Measurements from ENCODE around the gene PAX5.

Gene PAX5

GRCh38 chr9:36847781-36848673, 186.0 kb downstream of the PAX5 start:
- no peak for DNase-seq

- DNase-seq: no peak
Measured at GRCh38 chr9:36846621-36847020, 187.4 kb downstream of the PAX5 start.

GRCh38 chr9:36845844-36846243, 188.2 kb downstream of the PAX5 start:
- no peak for DNase-seq

GRCh38 chr9:36844961-36845360, 189.1 kb downstream of the PAX5 start:
- DNase-seq: no peak

GRCh38 chr9:36843964-36844363, 190.1 kb downstream of the PAX5 start:
- no peak for DNase-seq

- DNase-seq: no peak
Measured at GRCh38 chr9:36842560-36843530, 191.2 kb downstream of the PAX5 start.

GRCh38 chr9:36840898-36841536, 193.1 kb downstream of the PAX5 start:
- DNase-seq: no peak

- no peak for DNase-seq
Measured at GRCh38 chr9:36839131-36839885, 194.8 kb downstream of the PAX5 start.

GRCh38 chr9:36837431-36838405, 196.3 kb downstream of the PAX5 start:
- DNase-seq: no peak

GRCh38 chr9:36836486-36836885, 197.6 kb downstream of the PAX5 start:
- DNase-seq: no peak

- no peak for DNase-seq
Measured at GRCh38 chr9:36835271-36835996, 198.6 kb downstream of the PAX5 start.

- no peak for DNase-seq
Measured at GRCh38 chr9:36834736-36835135, 199.3 kb downstream of the PAX5 start.

GRCh38 chr9:36833954-36834353, 200.1 kb downstream of the PAX5 start:
- no peak for DNase-seq

- DNase-seq: no peak
Measured at GRCh38 chr9:36832164-36832795, 201.8 kb downstream of the PAX5 start.

GRCh38 chr9:36831381-36832161, 202.5 kb downstream of the PAX5 start:
- no peak for DNase-seq

GRCh38 chr9:36828611-36829013, 205.5 kb downstream of the PAX5 start:
- DNase-seq: no peak

- no peak for DNase-seq
Measured at GRCh38 chr9:36827593-36827992, 206.5 kb downstream of the PAX5 start.

- DNase-seq: no peak
Measured at GRCh38 chr9:36826581-36826980, 207.5 kb downstream of the PAX5 start.

GRCh38 chr9:36825179-36825578, 208.9 kb downstream of the PAX5 start:
- no peak for DNase-seq
